Activated CD8-positive, alpha-beta T cell treated with anti-CD3 and anti-CD28 coated beads, Interleukin-2, amount 10 ng/mL, durations not matched to agents 7 days and 5 days (primary cell): ENCODE measurements around the gene KCNMA1. TPM values are rescaled to one million over a fixed set of nuclear protein-coding genes. Genes with fewer than 3 reads are reported as not detected.

Experiments used
- ATAC-seq: fragments of 150-1000 bp; cut with Tn5 transposase; one replicate; pipeline ENCODE4 v1.10.0; 2021; ENCODE audit warnings: moderate library complexity
- CTCF ChIA-PET: fragments of 350-600 bp; sonication (Branson Sonifier 250); formaldehyde crosslinking; loops from one replicate; lab custom pipeline; 2021; ENCODE audit warnings: antibody characterized with exemption; lab: Charles Lee
- POLR2A ChIA-PET: fragments of 350-600 bp; sonication (Branson Sonifier 250); formaldehyde crosslinking; loops from one replicate; lab custom pipeline; 2021; ENCODE audit warnings: antibody characterized with exemption; lab: Charles Lee
- DNase-seq: peaks from one replicate; pipeline ENCODE4 v3.0.0-alpha.2; 2020
- H3K27ac Mint-ChIP-seq: one replicate; pipeline ENCODE4 v1.8.0; 2021; ENCODE audit warnings: mild to moderate bottlenecking, mixed read lengths
- H3K27me3 Mint-ChIP-seq: one replicate; pipeline ENCODE4 v1.8.0; 2021; ENCODE audit warnings: low read depth, mixed read lengths
- H3K36me3 Mint-ChIP-seq: one replicate; pipeline ENCODE4 v1.8.0; 2021; ENCODE audit warnings: low read depth, mixed read lengths
- H3K4me1 Mint-ChIP-seq: one replicate; pipeline ENCODE4 v1.8.0; 2021; ENCODE audit warnings: low read depth, mixed read lengths
- H3K4me3 Mint-ChIP-seq: one replicate; pipeline ENCODE4 v1.8.0; 2021; ENCODE audit warnings: mild to moderate bottlenecking, mixed read lengths
- H3K9me3 Mint-ChIP-seq: one replicate; pipeline ENCODE4 v1.8.0; 2022; ENCODE audit warnings: mixed read lengths; ENCODE audit not compliant: insufficient read depth
- total RNA-seq, 2 experiments: library from RNA; stranded (reverse); gene quantifications; one replicate each; pipeline ENCODE4 v1.2.3, GENCODE V29; 2021

The KCNMA1 gene
- total RNA-seq, 2 experiments from 2014 or later: 0.16 TPM

GRCh38 chr10:77029777-77030717, 607.6 kb downstream of the KCNMA1 start:
- Mint-ChIP-seq H3K27me3 (peaks cover 18% of the 10 kb centered on the region), H3K4me1 (no peaks in the 10 kb centered on the region), H3K9me3 (no peaks in the 10 kb centered on the region), H3K27ac (no peak overlapping the region), H3K4me3 (no peak overlapping the region), H3K36me3 (no peaks in the 10 kb centered on the region)
- ChIA-PET CTCF (interaction anchor here (1.2 to 2.9 kb wide), 2 partner anchors 8 to 25 kb away, joined by 3 to 8 read pairs; no protein-coding TSS in a partner anchor), POLR2A (interaction anchor here (1.3 kb wide), 1 partner anchor 22 kb away, joined by 5 read pairs; no protein-coding TSS in a partner anchor)
- no peak for DNase-seq
- no peak for ATAC-seq

GRCh38 chr10:77028042-77028441, 609.6 kb downstream of the KCNMA1 start:
- ChIA-PET POLR2A (no interaction called here), CTCF (interaction anchor here (2.9 kb wide), 1 partner anchor 10 kb away, joined by 8 read pairs; no protein-coding TSS in a partner anchor)
- ATAC-seq (no peak), DNase-seq (no peak)
- H3K9me3 Mint-ChIP-seq: no peaks in the 10 kb centered on the region
- no peaks in the 10 kb centered on the region for H3K36me3 Mint-ChIP-seq
- H3K4me3 Mint-ChIP-seq: no peak overlapping the region
- H3K27me3 Mint-ChIP-seq: peaks cover 20% of the 10 kb centered on the region
- H3K27ac Mint-ChIP-seq: no peak overlapping the region
- H3K4me1 Mint-ChIP-seq: no peaks in the 10 kb centered on the region

GRCh38 chr10:77027576-77027975, 610.0 kb downstream of the KCNMA1 start:
- POLR2A ChIA-PET: no interaction called here
- CTCF ChIA-PET: interaction anchor here (2.9 kb wide), 1 partner anchor 11 kb away, joined by 8 read pairs; no protein-coding TSS in a partner anchor
- Mint-ChIP-seq H3K27ac (no peak overlapping the region), H3K4me3 (no peak overlapping the region), H3K36me3 (no peaks in the 10 kb centered on the region), H3K27me3 (peaks cover 23% of the 10 kb centered on the region), H3K9me3 (no peaks in the 10 kb centered on the region), H3K4me1 (no peaks in the 10 kb centered on the region)
- ATAC-seq (no peak), DNase-seq (no peak)

- H3K4me1 Mint-ChIP-seq: no peaks in the 10 kb centered on the region
- CTCF ChIA-PET: no interaction called here
- no peak overlapping the region for H3K4me3 Mint-ChIP-seq
- POLR2A ChIA-PET: no interaction called here
- no peaks in the 10 kb centered on the region for H3K36me3 Mint-ChIP-seq
- no peaks in the 10 kb centered on the region for H3K9me3 Mint-ChIP-seq
- no peak for ATAC-seq
- H3K27me3 Mint-ChIP-seq: peaks cover 23% of the 10 kb centered on the region
- no peak overlapping the region for H3K27ac Mint-ChIP-seq
- no peak for DNase-seq
These were observed 610.5 kb downstream of the KCNMA1 start for GRCh38 chr10:77027141-77027540.

- H3K27me3 Mint-ChIP-seq: peaks cover 18% of the 10 kb centered on the region
- H3K4me3 Mint-ChIP-seq: no peak overlapping the region
- CTCF ChIA-PET: no interaction called here
- no peaks in the 10 kb centered on the region for H3K36me3 Mint-ChIP-seq
- H3K4me1 Mint-ChIP-seq: no peaks in the 10 kb centered on the region
- POLR2A ChIA-PET: no interaction called here
- DNase-seq: no peak
- H3K27ac Mint-ChIP-seq: no peak overlapping the region
- no peak for ATAC-seq
- H3K9me3 Mint-ChIP-seq: no peaks in the 10 kb centered on the region
These were observed 611.5 kb downstream of the KCNMA1 start for GRCh38 chr10:77026148-77026547.

GRCh38 chr10:77024461-77024860, 613.1 kb downstream of the KCNMA1 start:
- ChIA-PET CTCF (no interaction called here), POLR2A (no interaction called here)
- H3K4me1 Mint-ChIP-seq: no peaks in the 10 kb centered on the region
- no peaks in the 10 kb centered on the region for H3K9me3 Mint-ChIP-seq
- no peak overlapping the region for H3K4me3 Mint-ChIP-seq
- no peaks in the 10 kb centered on the region for H3K36me3 Mint-ChIP-seq
- DNase-seq (no peak), ATAC-seq (no peak)
- peaks cover 15% of the 10 kb centered on the region for H3K27me3 Mint-ChIP-seq
- H3K27ac Mint-ChIP-seq: no peak overlapping the region

GRCh38 chr10:77023396-77023795, 614.2 kb downstream of the KCNMA1 start:
- CTCF ChIA-PET: no interaction called here
- DNase-seq: no peak

GRCh38 chr10:77022671-77023070, 614.9 kb downstream of the KCNMA1 start:
- ATAC-seq (no peak), DNase-seq (no peak)
- Mint-ChIP-seq H3K27me3 (peaks cover 8% of the 10 kb centered on the region), H3K4me1 (no peaks in the 10 kb centered on the region), H3K9me3 (no peaks in the 10 kb centered on the region), H3K27ac (no peak overlapping the region), H3K4me3 (no peak overlapping the region), H3K36me3 (no peaks in the 10 kb centered on the region)
- ChIA-PET POLR2A (no interaction called here), CTCF (no interaction called here)

More at GRCh38 chr10:77023396-77023795, 614.2 kb downstream of the KCNMA1 start:
- Mint-ChIP-seq H3K27me3 (peaks cover 13% of the 10 kb centered on the region), H3K9me3 (no peaks in the 10 kb centered on the region), H3K36me3 (no peaks in the 10 kb centered on the region), H3K4me1 (no peaks in the 10 kb centered on the region), H3K4me3 (no peak overlapping the region), H3K27ac (no peak overlapping the region)
- ATAC-seq: no peak
- POLR2A ChIA-PET: no interaction called here

GRCh38 chr10:77021966-77022490, 615.6 kb downstream of the KCNMA1 start:
- ChIA-PET POLR2A (no interaction called here), CTCF (no interaction called here)
- no peaks in the 10 kb centered on the region for H3K9me3 Mint-ChIP-seq
- H3K4me3 Mint-ChIP-seq: no peak overlapping the region
- H3K4me1 Mint-ChIP-seq: no peaks in the 10 kb centered on the region
- DNase-seq (no peak), ATAC-seq (no peak)
- H3K36me3 Mint-ChIP-seq: no peaks in the 10 kb centered on the region
- no peak overlapping the region for H3K27ac Mint-ChIP-seq
- H3K27me3 Mint-ChIP-seq: peaks cover 8% of the 10 kb centered on the region

GRCh38 chr10:77020426-77021040, 617.1 kb downstream of the KCNMA1 start:
- DNase-seq (no peak), ATAC-seq (no peak)
- H3K4me3 Mint-ChIP-seq: no peak overlapping the region
- ChIA-PET CTCF (no interaction called here), POLR2A (no interaction called here)
- H3K27me3 Mint-ChIP-seq: peaks cover 5% of the 10 kb centered on the region
- no peaks in the 10 kb centered on the region for H3K9me3 Mint-ChIP-seq
- no peaks in the 10 kb centered on the region for H3K4me1 Mint-ChIP-seq
- no peaks in the 10 kb centered on the region for H3K36me3 Mint-ChIP-seq
- no peak overlapping the region for H3K27ac Mint-ChIP-seq

GRCh38 chr10:77016855-77017254, 620.8 kb downstream of the KCNMA1 start:
- H3K27ac Mint-ChIP-seq: no peak overlapping the region
- POLR2A ChIA-PET: no interaction called here
- no peak overlapping the region for H3K4me3 Mint-ChIP-seq
- CTCF ChIA-PET: no interaction called here
- no peak for DNase-seq
- H3K9me3 Mint-ChIP-seq: no peaks in the 10 kb centered on the region
- no peaks in the 10 kb centered on the region for H3K36me3 Mint-ChIP-seq
- no peaks in the 10 kb centered on the region for H3K27me3 Mint-ChIP-seq
- ATAC-seq: no peak
- no peaks in the 10 kb centered on the region for H3K4me1 Mint-ChIP-seq

- Mint-ChIP-seq H3K4me3 (no peak overlapping the region), H3K9me3 (no peaks in the 10 kb centered on the region), H3K4me1 (no peaks in the 10 kb centered on the region), H3K36me3 (no peaks in the 10 kb centered on the region), H3K27me3 (no peaks in the 10 kb centered on the region), H3K27ac (no peak overlapping the region)
- DNase-seq (no peak), ATAC-seq (no peak)
- CTCF ChIA-PET: no interaction called here
- POLR2A ChIA-PET: no interaction called here
These were observed 621.3 kb downstream of the KCNMA1 start for GRCh38 chr10:77016278-77016815.
